ENCODE data around the gene NME4. TPM values are rescaled to one million over a fixed set of nuclear protein-coding genes. Genes with fewer than 3 reads are reported as not detected.

NME4 gene
- 68.2 TPM for total RNA-seq (2021; ENCODE audit: unreplicated experiment)
- polyA plus RNA-seq (2012) = 84.8 and 86.0 TPM in 2 replicates
- percentile 38 among the genes with signal in this experiment for Bru-seq, nascent RNA
- BruChase-seq, experiment 1, labeled RNA remaining after a 6-hour chase = percentile 59 among the genes with signal in this experiment
- BruChase-seq, experiment 2, labeled RNA remaining after a 2-hour chase = percentile 57 among the genes with signal in this experiment
- long read RNA-seq, transcript NME4-201 (5 exons, 995 nt) = major isoform, 17 of 32 reads
- long read RNA-seq, partial matches to known transcripts = 9 of 32 reads
- long read RNA-seq, other reads (novel, unspliced or antisense) = 4 of 32 reads

DNA sequence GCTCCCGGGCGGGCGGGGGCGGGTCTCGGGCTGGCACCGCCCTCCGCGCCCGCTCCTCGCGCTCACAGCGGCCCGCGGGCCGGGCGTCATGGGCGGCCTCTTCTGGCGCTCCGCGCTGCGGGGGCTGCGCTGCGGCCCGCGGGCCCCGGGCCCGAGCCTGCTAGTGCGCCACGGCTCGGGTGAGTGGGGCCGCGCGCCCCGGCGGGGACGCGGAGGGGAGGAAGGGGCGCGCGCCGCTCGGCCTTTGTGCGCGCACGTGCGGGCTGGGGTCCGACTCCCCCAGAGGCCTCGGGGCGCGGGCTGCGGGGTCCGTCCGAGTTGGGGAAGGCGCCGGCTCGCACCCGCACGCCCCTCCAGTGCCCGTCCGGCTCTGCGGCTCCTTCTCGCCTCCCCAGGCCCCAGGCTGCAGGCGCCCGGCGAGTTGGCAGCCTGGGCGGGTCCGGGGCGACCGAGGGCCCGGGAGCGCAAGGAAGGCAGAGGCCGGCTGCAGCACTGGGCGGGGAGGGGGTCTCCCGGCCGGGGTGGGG, at the start of gene NME4:
TSS of gene NME4 (plus strand) at position 65 of the 527 bp plus-strand sequence. CDS start at position 89, 24 bp downstream.
- ChIA-PET POLR2A (interaction anchor here (0.5 kb wide), 1 partner anchor 15 kb away, joined by 3 read pairs; no protein-coding TSS in a partner anchor), CTCF (no interaction called here), RAD21 (ENCODE audit: low non-redundant PET in 1 of 2, low total read pairs in 2 of 2, uncharacterized antibody in 2 of 2, unreplicated experiment in 2 of 2) (no interaction called here)
- Histone ChIP-seq H3K36me3 (ENCODE audit: control insufficient read depth in 1 of 2, insufficient read depth in 2 of 2, low read length in 2 of 2) (no peaks in the 10 kb centered on the region), H3K4me3 (replicated peaks in 1 of 2; ENCODE audit: low read depth in 1 of 2, low read length in 2 of 2) (peak within 1 kb of the TSS; percentile 31 to 47; a peak in 3 of 4 replicates), H3K4me1 (ENCODE audit: control insufficient read depth in 1 of 2, insufficient read depth in 2 of 2, low read length in 2 of 2) (peaks cover 3 to 22% of the 10 kb centered on the region in 2 experiments; a peak in 2 of 4 replicates), H3K79me2 (ENCODE audit: insufficient read depth, low read length) (no peaks in the 10 kb centered on the region), H4K20me1 (ENCODE audit: insufficient read depth) (no peaks in the 10 kb centered on the region), H3K27ac (ENCODE audit: low read depth, low read length) (peak within 1 kb of the TSS; percentile 87), H3K9me3 (ENCODE audit: control insufficient read depth in 1 of 2, insufficient read depth in 1 of 2, low read depth in 1 of 2, low read length in 2 of 2) (no peaks in the 10 kb centered on the region), H2AFZ (ENCODE audit: low read depth, low read length, poor library complexity, severe bottlenecking) (no peak within 1 kb of the TSS), H3K9me2 (ENCODE audit: insufficient read depth) (no peaks in the 10 kb centered on the region), H3K9ac (ENCODE audit: low read length) (peak within 1 kb of the TSS; percentile 54), H3K4me2 (ENCODE audit: low read length) (peak within 1 kb of the TSS; percentile 73), H3K27me3 (ENCODE audit: insufficient read depth, low read length) (no peaks in the 10 kb centered on the region)
- no peak for TF ChIP-seq EZH2 (IDR thresholded peaks at IDR 0.05)
- no peak for TF ChIP-seq RAD21 (IDR thresholded peaks at IDR 0.05; ENCODE audit: low read depth)
- TF ChIP-seq, protein P1, sequence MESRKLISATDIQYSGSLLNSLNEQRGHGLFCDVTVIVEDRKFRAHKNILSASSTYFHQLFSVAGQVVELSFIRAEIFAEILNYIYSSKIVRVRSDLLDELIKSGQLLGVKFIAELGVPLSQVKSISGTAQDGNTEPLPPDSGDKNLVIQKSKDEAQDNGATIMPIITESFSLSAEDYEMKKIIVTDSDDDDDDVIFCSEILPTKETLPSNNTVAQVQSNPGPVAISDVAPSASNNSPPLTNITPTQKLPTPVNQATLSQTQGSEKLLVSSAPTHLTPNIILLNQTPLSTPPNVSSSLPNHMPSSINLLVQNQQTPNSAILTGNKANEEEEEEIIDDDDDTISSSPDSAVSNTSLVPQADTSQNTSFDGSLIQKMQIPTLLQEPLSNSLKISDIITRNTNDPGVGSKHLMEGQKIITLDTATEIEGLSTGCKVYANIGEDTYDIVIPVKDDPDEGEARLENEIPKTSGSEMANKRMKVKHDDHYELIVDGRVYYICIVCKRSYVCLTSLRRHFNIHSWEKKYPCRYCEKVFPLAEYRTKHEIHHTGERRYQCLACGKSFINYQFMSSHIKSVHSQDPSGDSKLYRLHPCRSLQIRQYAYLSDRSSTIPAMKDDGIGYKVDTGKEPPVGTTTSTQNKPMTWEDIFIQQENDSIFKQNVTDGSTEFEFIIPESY (IDR thresholded peaks at IDR 0.05; ENCODE audit: extremely low read depth, insufficient replicate concordance, low read length) = no peak
- no peak for TF ChIP-seq SP1 (IDR thresholded peaks at IDR 0.05; ENCODE audit: low read depth)
- TF ChIP-seq ZFX (IDR thresholded peaks at IDR 0.05) = peak; percentile 54; the same call in 1 of the 2 replicates
- no peak for TF ChIP-seq EGR1 (IDR thresholded peaks at IDR 0.05; ENCODE audit: low read depth)
- no peak for DNase-seq (ENCODE audit: low read depth, low spot score)
- intact Hi-C loops (cut with micrococcal nuclease) = loop anchor here (10.0 kb wide), 1 partner anchor 98 kb away; no protein-coding TSS in a partner anchor
- BruUV-seq (replicated peaks) = no TSS peak
- ATAC-seq = peak; percentile 18

Measured in HCT116 (cell line).